Muscle layer of duodenum (tissue), 2 donors: ENCODE results near the gene NLRX1.

Experiments used
- H3K27ac ChIP-seq: one replicate; pipeline ENCODE4 v1.7.0; 2013; ENCODE audit warnings: mild to moderate bottlenecking, low read length
- H3K27me3 ChIP-seq: one replicate; pipeline ENCODE4 v1.7.0; 2013; ENCODE audit warnings: low read depth, mild to moderate bottlenecking, control low read depth, low read length
- H3K36me3 ChIP-seq, 2 donors: one replicate each; pipeline ENCODE4 v1.7.0; 2013; ENCODE audit warnings: low read length in 2 of 2, control low read depth in 1 of 2, mild to moderate bottlenecking in 1 of 2; ENCODE audit not compliant: insufficient read depth in 2 of 2, control insufficient read depth in 1 of 2
- H3K4me1 ChIP-seq, 2 donors: one replicate each; pipeline ENCODE4 v1.7.0; 2013; ENCODE audit warnings: low read length in 2 of 2, mild to moderate bottlenecking in 2 of 2, control low read depth in 1 of 2, moderate library complexity in 1 of 2; ENCODE audit not compliant: insufficient read depth in 2 of 2, control insufficient read depth in 1 of 2
- H3K4me3 ChIP-seq, 2 donors: one replicate each; pipeline ENCODE4 v1.7.0; 2013; ENCODE audit warnings: low read length in 2 of 2, low read depth in 1 of 2, mild to moderate bottlenecking in 1 of 2
- H3K9me3 ChIP-seq, 2 donors: one replicate each; pipeline ENCODE4 v1.7.0; 2013; ENCODE audit warnings: low read length in 2 of 2, control low read depth in 1 of 2, mild to moderate bottlenecking in 1 of 2; ENCODE audit not compliant: control insufficient read depth in 1 of 2
- donor health status: healthy.

NLRX1 gene

DNA sequence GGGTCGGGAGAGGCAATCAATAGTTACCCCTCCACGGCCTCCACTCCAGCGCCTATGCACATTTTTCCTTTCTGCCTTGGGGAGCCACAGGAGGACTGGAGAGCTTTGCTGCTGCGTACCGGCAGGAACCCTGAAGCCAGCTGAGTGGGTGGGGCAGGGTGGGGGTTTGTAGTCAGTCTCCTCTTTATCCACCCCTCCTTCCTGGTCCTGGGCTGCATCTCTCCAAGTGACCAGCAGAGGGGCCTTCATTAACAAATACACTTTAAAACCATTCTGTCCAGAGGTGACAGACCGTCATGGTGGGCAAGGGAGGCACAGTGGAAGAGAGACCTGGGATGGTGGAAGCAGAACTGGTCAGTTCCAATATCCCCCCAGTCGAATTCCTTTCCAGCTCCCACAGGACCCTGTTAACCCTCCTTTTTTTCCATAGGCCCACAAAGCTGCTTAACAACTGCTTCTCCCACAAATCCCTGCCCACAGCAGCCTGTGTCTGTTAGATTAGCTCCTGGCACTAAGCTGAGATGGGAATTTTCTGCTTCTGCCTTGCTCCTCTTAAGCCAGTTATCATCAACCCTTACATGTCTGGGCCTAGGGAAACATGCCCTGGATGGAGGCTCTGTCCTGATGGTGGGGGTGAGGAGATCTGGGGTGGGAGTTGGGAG, 23.6 kb upstream of the NLRX1 start:
- no peaks in the 10 kb centered on the region for H3K9me3 ChIP-seq
- H3K4me3 ChIP-seq = no peak overlapping the region
- H3K36me3 ChIP-seq = no peaks in the 10 kb centered on the region
- H3K27me3 ChIP-seq = peaks cover 12% of the 10 kb centered on the region
- peaks cover 4 to 16% of the 10 kb centered on the region in 2 donors for H3K4me1 ChIP-seq
- H3K27ac ChIP-seq = no peak overlapping the region

DNA sequence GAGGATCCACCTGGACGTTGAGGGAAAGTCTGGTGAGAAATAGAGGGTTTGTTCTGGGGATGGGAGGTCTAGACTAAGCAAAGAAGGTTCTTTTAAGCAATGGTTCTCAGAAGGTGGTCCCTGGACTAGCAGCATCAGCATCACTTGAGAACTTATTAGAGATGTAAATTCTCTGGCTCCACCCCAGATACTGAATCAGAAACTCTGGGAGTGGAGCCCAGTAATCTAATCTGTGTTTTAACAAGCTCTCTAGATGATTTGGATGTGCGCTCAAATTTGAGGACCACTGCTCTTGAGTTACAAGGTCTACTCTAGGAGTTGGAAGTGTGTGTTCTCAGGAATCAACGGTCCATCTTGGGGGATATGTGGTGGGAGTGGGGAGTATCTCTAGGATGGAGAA, 23.0 kb upstream of the NLRX1 start:
- H3K4me1 ChIP-seq = peaks cover 4 to 16% of the 10 kb centered on the region in 2 donors
- no peak overlapping the region for H3K27ac ChIP-seq
- no peaks in the 10 kb centered on the region for H3K9me3 ChIP-seq
- H3K36me3 ChIP-seq = no peaks in the 10 kb centered on the region
- H3K27me3 ChIP-seq = peaks cover 18% of the 10 kb centered on the region
- no peak overlapping the region for H3K4me3 ChIP-seq

DNA sequence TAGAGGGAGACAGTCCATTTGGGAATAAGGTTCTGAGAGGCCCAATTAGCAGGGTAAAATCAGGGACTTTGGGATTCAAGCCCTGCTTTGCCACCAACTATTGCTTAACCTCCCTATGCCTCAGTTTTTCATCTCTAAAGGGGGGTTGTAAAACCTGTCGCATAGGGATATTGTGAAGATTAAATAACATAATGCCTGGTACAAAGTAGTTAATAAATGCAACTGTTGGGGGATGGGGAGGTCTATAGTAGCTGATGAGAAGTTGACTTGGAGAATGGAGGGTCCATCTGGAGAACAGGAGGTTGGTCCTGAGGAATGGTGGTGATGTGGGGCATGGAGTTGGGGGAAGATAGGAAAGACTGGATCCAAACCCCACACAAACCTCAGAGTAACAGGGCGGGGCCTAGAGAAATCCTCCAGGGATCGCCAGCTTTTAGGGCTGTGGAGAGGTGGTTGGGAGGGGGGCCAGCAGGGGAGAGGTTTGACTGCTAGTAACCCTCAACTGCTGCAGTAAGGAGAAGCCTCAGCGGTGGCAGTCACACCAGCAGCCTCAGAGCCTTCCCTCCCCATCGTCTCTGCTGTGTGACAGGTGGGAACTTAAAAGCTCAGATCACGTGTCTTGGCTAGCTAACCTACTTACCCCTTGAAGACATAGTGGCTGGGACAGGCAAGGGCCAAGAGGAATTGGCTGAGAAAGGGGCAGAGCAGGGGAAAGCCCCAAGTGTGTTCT, 20.8 kb upstream of the NLRX1 start:
- Histone ChIP-seq H3K27ac (no peak overlapping the region), H3K9me3 (no peaks in the 10 kb centered on the region), H3K36me3 (no peaks in the 10 kb centered on the region), H3K4me1 (peaks cover 4 to 16% of the 10 kb centered on the region in 2 donors), H3K27me3 (peaks cover 18% of the 10 kb centered on the region), H3K4me3 (no peak overlapping the region)

DNA sequence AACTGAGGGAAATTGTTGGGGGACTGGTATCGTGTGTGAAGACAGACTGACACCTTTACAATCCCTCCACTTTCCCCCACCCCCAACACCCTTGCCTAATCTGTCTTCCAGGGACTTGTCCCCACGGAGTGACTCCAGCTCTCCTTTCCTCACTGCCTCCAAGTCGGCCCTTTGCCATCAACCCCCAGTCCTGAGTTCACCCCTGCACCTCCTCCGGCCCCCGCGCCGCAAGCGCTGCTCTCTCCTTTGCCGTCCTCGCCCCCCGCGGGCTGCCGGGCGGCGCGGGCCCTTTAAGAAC, 19.9 kb upstream of the NLRX1 start:
- no peak overlapping the region for H3K27ac ChIP-seq
- no peaks in the 10 kb centered on the region for H3K9me3 ChIP-seq
- no peaks in the 10 kb centered on the region for H3K36me3 ChIP-seq
- H3K27me3 ChIP-seq = peaks cover 18% of the 10 kb centered on the region
- peak overlapping the region; percentile 30 to 76 for H3K4me3 ChIP-seq
- peaks cover 4 to 16% of the 10 kb centered on the region in 2 donors for H3K4me1 ChIP-seq

DNA sequence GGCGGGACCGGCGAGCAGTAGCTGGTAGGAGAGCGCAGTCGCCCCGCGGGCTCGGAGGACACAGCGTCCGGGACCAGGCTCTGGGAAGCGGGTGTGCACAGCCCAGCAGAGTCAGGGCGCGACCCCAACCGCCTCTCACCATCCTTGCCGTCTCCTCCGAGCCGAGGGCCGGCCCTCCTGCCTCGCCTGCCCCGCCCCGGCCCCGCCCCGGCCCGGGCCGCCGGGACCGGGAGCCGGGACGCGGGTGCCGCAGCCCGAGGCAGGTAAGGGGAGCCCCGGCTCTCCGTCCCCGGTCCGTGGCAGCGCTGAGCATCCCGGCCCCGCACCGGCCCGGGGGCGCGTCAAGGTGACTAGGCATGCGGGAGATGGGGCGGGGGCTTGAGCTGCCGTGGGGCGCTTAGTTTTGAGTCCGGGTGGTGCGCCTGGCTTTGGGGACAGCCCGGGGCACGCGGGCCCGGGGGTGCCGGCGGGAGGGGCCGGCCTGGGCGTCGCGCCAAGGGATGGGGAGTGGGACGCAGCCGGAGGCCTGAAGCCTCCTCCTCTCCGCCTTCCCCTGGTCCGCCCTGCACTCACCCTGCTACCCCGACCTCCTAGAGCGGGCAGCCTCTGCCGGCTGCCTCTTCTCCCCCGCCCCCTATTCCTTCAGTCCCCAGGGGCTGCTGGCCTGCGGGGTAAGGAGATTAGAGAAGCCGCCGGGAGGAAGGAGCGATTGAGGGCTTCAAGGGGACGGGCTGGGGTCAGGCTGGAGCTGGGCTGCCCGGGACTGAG, 19.3 kb upstream of the NLRX1 start, which contains the start of gene ABCG4:
TSS of gene ABCG4 (plus strand) at position 35 of the 768 bp plus-strand sequence. CDS start 914 bp downstream, outside the sequence.
- H3K4me1 ChIP-seq = peaks cover 4 to 16% of the 10 kb centered on the region in 2 donors
- H3K36me3 ChIP-seq = no peaks in the 10 kb centered on the region
- no peak within 1 kb of the TSS for H3K27ac ChIP-seq
- H3K4me3 ChIP-seq = peak within 1 kb of the TSS; percentile 30 to 76
- H3K9me3 ChIP-seq = no peaks in the 10 kb centered on the region
- H3K27me3 ChIP-seq = peaks cover 18% of the 10 kb centered on the region

DNA sequence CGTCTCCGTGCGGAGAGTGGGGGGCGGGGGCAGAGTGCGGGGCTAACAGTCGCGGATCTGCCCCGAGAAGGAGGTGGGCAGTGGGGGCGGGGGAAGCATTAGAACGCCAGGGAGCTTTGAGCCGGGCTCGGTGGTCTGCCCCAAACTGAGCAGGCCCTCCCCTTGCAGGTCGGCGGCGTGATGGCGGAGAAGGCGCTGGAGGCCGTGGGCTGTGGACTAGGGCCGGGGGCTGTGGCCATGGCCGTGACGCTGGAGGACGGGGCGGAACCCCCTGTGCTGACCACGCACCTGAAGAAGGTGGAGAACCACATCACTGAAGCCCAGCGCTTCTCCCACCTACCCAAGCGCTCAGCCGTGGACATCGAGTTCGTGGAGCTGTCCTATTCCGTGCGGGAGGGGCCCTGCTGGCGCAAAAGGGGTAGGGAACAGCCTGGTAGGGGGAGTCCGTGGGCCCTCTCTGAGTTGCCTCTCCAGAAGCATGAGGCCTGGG, 18.7 kb upstream of the NLRX1 start:
- Histone ChIP-seq H3K9me3 (no peaks in the 10 kb centered on the region), H3K36me3 (no peaks in the 10 kb centered on the region), H3K27ac (no peak overlapping the region), H3K27me3 (peaks cover 18% of the 10 kb centered on the region), H3K4me1 (peaks cover 4 to 16% of the 10 kb centered on the region in 2 donors), H3K4me3 (peak overlapping the region in 1 of 2 donors; percentile 76)

DNA sequence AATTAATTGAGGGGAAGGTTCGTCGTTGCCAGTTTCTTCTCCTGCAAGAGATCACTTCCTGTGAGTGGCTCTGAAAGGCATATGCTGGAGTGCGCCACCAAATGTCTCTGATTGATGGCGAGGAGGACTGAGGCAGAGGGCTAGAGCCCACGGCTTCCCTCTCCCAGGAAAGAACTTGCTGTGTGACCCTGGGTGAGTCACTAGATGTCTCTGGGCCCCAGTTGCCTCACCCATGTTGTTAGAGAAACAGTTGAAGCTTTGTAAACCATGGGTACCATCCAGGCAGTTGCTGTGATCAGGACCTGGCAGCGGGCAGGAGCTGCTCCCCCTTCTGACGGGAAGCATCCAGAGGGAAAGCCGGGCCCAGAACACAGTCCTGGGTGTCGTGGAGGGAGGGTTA, 16.5 kb upstream of the NLRX1 start:
- Histone ChIP-seq H3K4me1 (peaks cover 4 to 16% of the 10 kb centered on the region in 2 donors), H3K4me3 (no peak overlapping the region), H3K36me3 (no peaks in the 10 kb centered on the region), H3K27ac (no peak overlapping the region), H3K9me3 (no peaks in the 10 kb centered on the region), H3K27me3 (peaks cover 18% of the 10 kb centered on the region)

DNA sequence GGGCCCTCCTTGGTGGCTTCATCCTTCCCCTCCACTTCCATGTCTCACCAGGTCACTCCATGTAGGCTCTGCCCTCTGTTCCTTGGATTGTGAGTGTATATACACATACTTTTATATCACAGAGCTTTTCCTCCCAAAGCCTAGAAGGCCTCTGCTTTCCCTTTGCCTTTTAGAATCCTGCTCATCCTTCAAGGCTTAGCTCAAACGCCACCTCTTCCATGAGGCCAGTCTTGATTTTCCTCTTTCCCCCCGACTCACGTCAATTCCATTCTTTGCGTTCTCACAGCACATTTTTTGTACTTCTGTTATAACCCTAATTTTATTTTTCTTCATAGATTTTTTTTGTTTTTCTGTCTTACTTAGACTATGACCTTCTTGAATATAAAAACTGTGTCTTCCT, 15.9 kb upstream of the NLRX1 start:
- Histone ChIP-seq H3K4me1 (peaks cover 4 to 16% of the 10 kb centered on the region in 2 donors), H3K36me3 (no peaks in the 10 kb centered on the region), H3K27ac (no peak overlapping the region), H3K9me3 (no peaks in the 10 kb centered on the region), H3K4me3 (no peak overlapping the region), H3K27me3 (peaks cover 15% of the 10 kb centered on the region)

DNA sequence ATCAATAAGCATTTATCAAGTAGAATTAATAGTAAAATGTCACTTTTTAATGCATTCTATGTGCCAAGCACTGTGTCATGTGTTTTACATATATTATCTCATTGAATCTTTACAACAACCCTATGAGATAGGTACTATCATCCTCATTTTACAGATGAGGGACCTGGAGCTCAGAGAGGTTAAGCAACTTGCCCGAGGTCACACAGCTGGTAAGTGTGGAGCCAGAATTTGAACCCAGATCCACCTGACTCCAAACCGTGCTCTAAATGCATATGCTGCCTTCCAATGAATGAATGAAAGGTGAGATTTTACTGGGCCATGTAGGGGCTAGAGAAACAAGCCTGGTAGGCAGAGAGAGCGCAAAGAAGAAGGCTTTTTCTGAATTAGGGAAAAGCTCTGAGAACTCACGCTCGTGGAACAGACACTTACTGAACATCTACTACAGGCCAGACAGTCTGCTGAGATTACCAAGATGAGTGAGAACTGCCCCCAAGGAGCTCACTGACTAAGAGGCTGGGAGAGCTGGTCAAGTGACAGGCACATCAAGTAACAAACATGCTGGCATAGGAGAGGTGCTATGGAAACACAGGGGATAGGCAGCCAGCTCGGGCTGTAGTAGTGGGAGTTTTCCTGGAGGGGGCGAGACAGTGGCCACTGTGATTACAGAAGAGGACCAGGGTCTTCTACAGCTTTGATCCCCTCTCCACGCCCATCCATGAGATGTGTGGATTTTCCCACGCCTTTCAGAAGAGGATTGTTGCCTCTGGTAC, 15.3 kb upstream of the NLRX1 start:
- Histone ChIP-seq H3K4me1 (peaks cover 4 to 15% of the 10 kb centered on the region in 2 donors), H3K27me3 (peaks cover 10% of the 10 kb centered on the region), H3K27ac (no peak overlapping the region), H3K4me3 (no peak overlapping the region), H3K36me3 (no peaks in the 10 kb centered on the region), H3K9me3 (no peaks in the 10 kb centered on the region)

DNA sequence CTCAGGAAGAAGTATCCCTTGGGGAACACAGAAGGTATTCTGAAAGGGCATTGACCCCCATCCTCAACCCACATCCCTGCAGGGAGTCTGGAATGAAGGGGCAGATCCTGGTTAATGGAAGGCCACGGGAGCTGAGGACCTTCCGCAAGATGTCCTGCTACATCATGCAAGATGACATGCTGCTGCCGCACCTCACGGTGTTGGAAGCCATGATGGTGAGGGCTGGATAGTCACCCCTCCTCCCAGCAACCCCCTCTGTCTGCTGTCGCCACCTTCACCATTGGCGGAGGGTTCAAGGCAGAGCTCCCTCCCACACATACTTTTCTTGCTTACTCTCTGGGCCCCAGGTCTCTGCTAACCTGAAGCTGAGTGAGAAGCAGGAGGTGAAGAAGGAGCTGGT, 14.3 kb upstream of the NLRX1 start:
- Histone ChIP-seq H3K4me1 (peaks cover 0 to 8% of the 10 kb centered on the region in 2 donors), H3K4me3 (no peak overlapping the region), H3K36me3 (no peaks in the 10 kb centered on the region), H3K27ac (no peak overlapping the region), H3K9me3 (no peaks in the 10 kb centered on the region), H3K27me3 (peaks cover 8% of the 10 kb centered on the region)
